HepG2 (cell line): Measurements from ENCODE around the gene HMCN1. TPM values are rescaled to one million over a fixed set of nuclear protein-coding genes. Genes with fewer than 3 reads are reported as not detected.

ENCODE experiments used
- ATAC-seq: fragments of 200-7000 bp; cut with Tn5 transposase; 3 replicates; pipeline ENCODE4 v1.9.1; 2020; ENCODE audit warnings: mild to moderate bottlenecking, moderate library complexity
- BruUV-seq: library from RNA; stranded (reverse); fragments of 400-500 nt; replicated peaks from 2 replicates; lab custom pipeline; 2021; lab: Mats Ljungman, UMichigan
- CTCF ChIA-PET: fragments of 300-600 bp; formaldehyde crosslinking; extraction: SDS; loops from one replicate; lab custom pipeline; 2021; ENCODE audit warnings: low total read pairs, inconsistent platforms, low intra/inter-chr PET ratio; lab: Yijun Ruan, JAX
- POLR2A ChIA-PET: fragments of 350-600 bp; sonication (Branson Sonifier 250); formaldehyde crosslinking; loops from one replicate; lab custom pipeline; 2020; ENCODE audit warnings: antibody characterized with exemption, inconsistent platforms; lab: Yijun Ruan, JAX
- DNase-seq: peaks from one replicate; pipeline ENCODE4 v3.0.0-alpha.2; 2015; ENCODE audit warnings: low spot score
- FAIRE-seq: peaks from 3 replicates; lab custom pipeline; 2011; peaks lifted over from hg19 to GRCh38; lab: Jason Lieb, UNC
- H2AFZ ChIP-seq: one replicate; pipeline ENCODE4 v1.6.1; 2011; ENCODE audit warnings: low read length, inconsistent platforms
- H3K27ac ChIP-seq: fragments of 300-600 bp; 3 replicates; pipeline ENCODE4 v1.8.0; 2011; ENCODE audit warnings: mixed run types, mild to moderate bottlenecking, mixed read lengths, low read length, inconsistent platforms; ENCODE audit not compliant: insufficient read depth; ENCODE audit errors: extremely low read length
- H3K27me3 ChIP-seq, 2 experiments: fragments of 200-600 bp in 1 of 2; 2 replicates in 1 of 2; 3 replicates in 1 of 2; pipeline versions ENCODE4 v1.6.0 to v1.8.0; 2011; ENCODE audit warnings: low read length in 2 of 2, mild to moderate bottlenecking in 2 of 2, moderate library complexity in 2 of 2, inconsistent platforms in 1 of 2; ENCODE audit not compliant: insufficient read depth in 2 of 2, control insufficient read depth in 1 of 2
- H3K36me3 ChIP-seq, 2 experiments: fragments of 200-600 bp in 1 of 2; replicated peaks in 1 of 2; 2 replicates in 1 of 2; 3 replicates in 1 of 2; pipeline versions ENCODE4 v1.5.1 to v1.8.0; 2011; ENCODE audit warnings: low read length in 2 of 2, inconsistent platforms in 1 of 2; ENCODE audit not compliant: insufficient read depth in 2 of 2, control insufficient read depth in 1 of 2
- H3K4me1 ChIP-seq: 2 replicates; pipeline ENCODE4 v1.5.1; 2012; ENCODE audit warnings: low read length, inconsistent platforms; ENCODE audit not compliant: insufficient read depth
- H3K4me2 ChIP-seq: 2 replicates; pipeline ENCODE4 v1.6.0; 2011; ENCODE audit warnings: low read depth, low read length, inconsistent platforms
- H3K4me3 ChIP-seq, 3 experiments: fragments of 200-600 bp in 1 of 3; sonication (generic), shearing (Covaris generic) in 1 of 3; replicated peaks in 1 of 3; 2 replicates each; pipeline ENCODE4 v1.5.1; 2011 to 2016; ENCODE audit warnings: low read length in 3 of 3, inconsistent platforms in 2 of 3, low read depth in 2 of 3, mild to moderate bottlenecking in 2 of 3, control low read depth in 1 of 3, mixed read lengths in 1 of 3; ENCODE audit not compliant: insufficient read depth in 1 of 3
- H3K79me2 ChIP-seq: one replicate; pipeline ENCODE4 v1.6.1; 2011; ENCODE audit warnings: low read length, inconsistent platforms; ENCODE audit not compliant: insufficient read depth
- H3K9ac ChIP-seq: 2 replicates; pipeline ENCODE4 v1.6.0; 2011; ENCODE audit warnings: mild to moderate bottlenecking, low read depth, low read length, inconsistent platforms; ENCODE audit not compliant: insufficient read depth
- H3K9me3 ChIP-seq: 2 replicates; pipeline ENCODE4 v1.5.1; 2012; ENCODE audit warnings: mild to moderate bottlenecking, low read length
- H4K20me1 ChIP-seq: 2 replicates; pipeline ENCODE4 v1.6.0; 2011; ENCODE audit warnings: inconsistent platforms, mild to moderate bottlenecking, low read length, moderate library complexity; ENCODE audit not compliant: insufficient read depth
- AGO1 ChIP-seq: fragments of 200-400 bp; formaldehyde crosslinking; IDR thresholded peaks from 2 replicates; pipeline ENCODE4 v1.6.1; 2017; ENCODE audit warnings: mild to moderate bottlenecking, low read depth, low read length, moderate library complexity; ENCODE audit not compliant: poor library complexity, severe bottlenecking
- ARNTL ChIP-seq: sonication (generic); formaldehyde crosslinking; IDR thresholded peaks from 2 replicates; pipeline ENCODE4 v1.4.0; 2020; ENCODE audit warnings: mild to moderate bottlenecking, missing genetic modification reagents
- FIP1L1 ChIP-seq: fragments of 200-400 bp; formaldehyde crosslinking; IDR thresholded peaks from 2 replicates; pipeline ENCODE4 v1.6.1; 2018; ENCODE audit warnings: low read depth, mild to moderate bottlenecking, low read length, moderate library complexity, borderline replicate concordance; ENCODE audit not compliant: insufficient read depth
- HOXA3 ChIP-seq: sonication (generic); formaldehyde crosslinking; IDR thresholded peaks from 2 replicates; pipeline ENCODE4 v1.5.0; 2020; ENCODE audit warnings: missing genetic modification reagents
- KLF11 ChIP-seq: IDR thresholded peaks from 2 replicates; pipeline ENCODE4 v1.6.1; 2016; ENCODE audit warnings: missing compliant biosample characterization
- REXO4 ChIP-seq: sonication (generic); formaldehyde crosslinking; IDR thresholded peaks from 2 replicates; pipeline ENCODE4 v1.8.0; 2022; ENCODE audit warnings: missing genetic modification reagents, mild to moderate bottlenecking, borderline replicate concordance
- ZBTB7B ChIP-seq: sonication (generic); formaldehyde crosslinking; IDR thresholded peaks from 2 replicates; pipeline ENCODE4 v1.4.0; 2020; ENCODE audit warnings: missing genetic modification reagents
- ZNF282 ChIP-seq: fragments of 450-650 bp; IDR thresholded peaks from 2 replicates; pipeline ENCODE4 v1.6.1; 2018; ENCODE audit not compliant: partially characterized antibody
- ZNF431 ChIP-seq: sonication (generic); formaldehyde crosslinking; IDR thresholded peaks from 2 replicates; pipeline ENCODE4 v1.9.0; 2022; ENCODE audit warnings: missing genetic modification reagents, low read depth, mild to moderate bottlenecking, borderline replicate concordance
- ZNF446 ChIP-seq: sonication (generic); formaldehyde crosslinking; IDR thresholded peaks from 2 replicates; pipeline ENCODE4 v1.5.0; 2020; ENCODE audit warnings: mild to moderate bottlenecking, missing genetic modification reagents
- ZNF496 ChIP-seq: sonication (generic); formaldehyde crosslinking; IDR thresholded peaks from 2 replicates; pipeline ENCODE4 v1.8.1; 2023; ENCODE audit warnings: mild to moderate bottlenecking, moderate library complexity, missing genetic modification reagents; ENCODE audit not compliant: insufficient replicate concordance
- ZNF816 ChIP-seq: sonication (generic); formaldehyde crosslinking; IDR thresholded peaks from 2 replicates; pipeline ENCODE4 v1.8.0; 2022; ENCODE audit warnings: missing genetic modification reagents, mild to moderate bottlenecking, borderline replicate concordance
- ZNF879 ChIP-seq: sonication (generic); formaldehyde crosslinking; IDR thresholded peaks from 2 replicates; pipeline ENCODE4 v1.8.1; 2023; ENCODE audit warnings: missing genetic modification reagents
- WGBS: methylation state at CpG from one replicate; pipeline ENCODE4 v1.1.6; 2017; ENCODE audit warnings: low lambda C conversion rate; 5-methylcytosine and 5-hydroxymethylcytosine counted together
- in situ Hi-C: cut with HindIII; loops from 2 replicates; pipeline ENCODE4 v1.10.0; 2017; ENCODE audit warnings: low pct_unique_long_range_greater_than_20kb; ENCODE audit not compliant: extremely low pct_ligation_motif_present
- intact Hi-C: fragments of 100-400 bp; cut with micrococcal nuclease; formaldehyde crosslinking; loops from one replicate; pipeline ENCODE4 v1.10.0; 2022; ENCODE audit not compliant: unreplicated experiment
- polyA plus RNA-seq, 8 experiments: library from polyadenylated mRNA; depleted of rRNA in 3 of 8; stranded (reverse) in 7 of 8; unstranded in 1 of 8; fragments of >200 nt; fragmentation: Illumina TruSeq in 4 of 8; extraction: Trizol in 4 of 8; gene quantifications; 2 replicates each; pipeline versions ENCODE4 v1.2.1 to v1.2.3, GENCODE V29; 2011 to 2016; ENCODE audit warnings: low read depth in 4 of 8, missing spikeins in 1 of 8, mixed read lengths in 1 of 8; ENCODE audit not compliant: insufficient read depth in 1 of 8
- total RNA-seq, 5 experiments: library from RNA; depleted of rRNA; stranded (reverse); fragments of >200 nt; fragmentation: Illumina TruSeq; extraction: Trizol; gene quantifications; 2 replicates each; pipeline ENCODE4 v1.2.3, GENCODE V29; 2016; ENCODE audit warnings: low read depth in 1 of 5
- TF ChIP-seq, protein P1 (sequence below): sonication (generic); formaldehyde crosslinking; IDR thresholded peaks from 2 replicates; pipeline ENCODE4 v1.4.0; 2020; ENCODE audit warnings: missing genetic modification reagents, borderline replicate concordance
- TF ChIP-seq, protein P2 (sequence below): sonication (generic); formaldehyde crosslinking; IDR thresholded peaks from 2 replicates; pipeline ENCODE4 v1.9.0; 2022; ENCODE audit warnings: low read depth, missing genetic modification reagents

HMCN1 gene
- total and polyA plus RNA-seq, 2 of the 13 experiments (the other 11 are each of a cell fraction or from before 2014, with no cell fraction given): 0.03 TPM; not detected in 1

GRCh38 chr1:186236921-186237320, 502.7 kb downstream of the HMCN1 start:
- no peaks in the 10 kb centered on the region for H3K9me3 ChIP-seq
- H4K20me1 ChIP-seq: no peaks in the 10 kb centered on the region
- FAIRE-seq (no peak), ATAC-seq (no peak), DNase-seq (no peak)
- no peak overlapping the region for H3K27ac ChIP-seq
- intact Hi-C loops (no loop called here), in situ Hi-C loops (no loop called here)
- H3K9ac ChIP-seq: no peak overlapping the region
- CTCF ChIA-PET: no interaction called here
- TF ChIP-seq ZNF282 (no peak), FIP1L1 (no peak), KLF11 (no peak)
- no peaks in the 10 kb centered on the region for H3K79me2 ChIP-seq
- no peaks in the 10 kb centered on the region for H3K36me3 ChIP-seq
- POLR2A ChIA-PET: no interaction called here
- no peak overlapping the region for H3K4me3 ChIP-seq
- no peak overlapping the region for H2AFZ ChIP-seq
- H3K4me2 ChIP-seq: no peak overlapping the region
- 12% methylated on average over 3 of the region's 3 CpGs for WGBS
- no peaks in the 10 kb centered on the region; a peak in 1 of 5 replicates for H3K27me3 ChIP-seq
- no peaks in the 10 kb centered on the region for H3K4me1 ChIP-seq
- no TSS peak for BruUV-seq

DNA sequence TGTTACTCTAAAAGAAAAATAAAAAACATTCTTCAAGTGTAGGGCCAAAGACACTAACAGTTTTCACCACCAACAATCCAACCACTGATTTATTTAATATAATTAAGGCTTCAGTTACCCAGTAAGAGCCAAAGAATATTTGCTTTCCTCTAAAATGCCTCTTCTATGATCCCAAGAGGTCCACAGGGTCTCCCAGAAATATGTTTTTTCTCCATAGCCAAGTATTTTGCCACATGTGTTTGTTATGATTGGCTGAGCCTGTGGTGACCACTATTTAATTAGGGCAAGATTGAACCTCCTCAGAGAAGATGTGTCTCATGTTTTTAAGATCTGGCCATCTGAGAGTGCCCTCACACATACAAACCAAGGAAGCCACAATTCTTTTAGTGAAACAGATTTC, 505.0 kb downstream of the HMCN1 start:
- H3K4me3 ChIP-seq: no peak overlapping the region
- DNase-seq: no peak
- intact Hi-C loops: no loop called here
- no peak for FAIRE-seq
- no peaks in the 10 kb centered on the region for H3K36me3 ChIP-seq
- in situ Hi-C loops: no loop called here
- no peaks in the 10 kb centered on the region; a peak in 1 of 5 replicates for H3K27me3 ChIP-seq
- H3K79me2 ChIP-seq: no peaks in the 10 kb centered on the region
- no peak for ATAC-seq
- H3K4me1 ChIP-seq: no peaks in the 10 kb centered on the region
- BruUV-seq: no TSS peak
- no peaks in the 10 kb centered on the region for H4K20me1 ChIP-seq
- H3K27ac ChIP-seq: no peak overlapping the region
- no peaks in the 10 kb centered on the region for H3K9me3 ChIP-seq
- ChIA-PET POLR2A (no interaction called here), CTCF (no interaction called here)
- H3K4me2 ChIP-seq: no peak overlapping the region
- no peak overlapping the region for H3K9ac ChIP-seq
- no peak overlapping the region for H2AFZ ChIP-seq
- TF ChIP-seq ZBTB7B (CRISPR knock-in tag): no peak
- TF ChIP-seq ARNTL: no peak
- TF ChIP-seq ZNF431 (CRISPR knock-in tag): no peak
- TF ChIP-seq, protein P1, sequence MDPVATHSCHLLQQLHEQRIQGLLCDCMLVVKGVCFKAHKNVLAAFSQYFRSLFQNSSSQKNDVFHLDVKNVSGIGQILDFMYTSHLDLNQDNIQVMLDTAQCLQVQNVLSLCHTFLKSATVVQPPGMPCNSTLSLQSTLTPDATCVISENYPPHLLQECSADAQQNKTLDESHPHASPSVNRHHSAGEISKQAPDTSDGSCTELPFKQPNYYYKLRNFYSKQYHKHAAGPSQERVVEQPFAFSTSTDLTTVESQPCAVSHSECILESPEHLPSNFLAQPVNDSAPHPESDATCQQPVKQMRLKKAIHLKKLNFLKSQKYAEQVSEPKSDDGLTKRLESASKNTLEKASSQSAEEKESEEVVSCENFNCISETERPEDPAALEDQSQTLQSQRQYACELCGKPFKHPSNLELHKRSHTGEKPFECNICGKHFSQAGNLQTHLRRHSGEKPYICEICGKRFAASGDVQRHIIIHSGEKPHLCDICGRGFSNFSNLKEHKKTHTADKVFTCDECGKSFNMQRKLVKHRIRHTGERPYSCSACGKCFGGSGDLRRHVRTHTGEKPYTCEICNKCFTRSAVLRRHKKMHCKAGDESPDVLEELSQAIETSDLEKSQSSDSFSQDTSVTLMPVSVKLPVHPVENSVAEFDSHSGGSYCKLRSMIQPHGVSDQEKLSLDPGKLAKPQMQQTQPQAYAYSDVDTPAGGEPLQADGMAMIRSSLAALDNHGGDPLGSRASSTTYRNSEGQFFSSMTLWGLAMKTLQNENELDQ (CRISPR knock-in tag): no peak
- no peak for TF ChIP-seq REXO4 (CRISPR knock-in tag)
- TF ChIP-seq ZNF816 (CRISPR knock-in tag): no peak
- no peak for TF ChIP-seq AGO1
- TF ChIP-seq, protein P2, sequence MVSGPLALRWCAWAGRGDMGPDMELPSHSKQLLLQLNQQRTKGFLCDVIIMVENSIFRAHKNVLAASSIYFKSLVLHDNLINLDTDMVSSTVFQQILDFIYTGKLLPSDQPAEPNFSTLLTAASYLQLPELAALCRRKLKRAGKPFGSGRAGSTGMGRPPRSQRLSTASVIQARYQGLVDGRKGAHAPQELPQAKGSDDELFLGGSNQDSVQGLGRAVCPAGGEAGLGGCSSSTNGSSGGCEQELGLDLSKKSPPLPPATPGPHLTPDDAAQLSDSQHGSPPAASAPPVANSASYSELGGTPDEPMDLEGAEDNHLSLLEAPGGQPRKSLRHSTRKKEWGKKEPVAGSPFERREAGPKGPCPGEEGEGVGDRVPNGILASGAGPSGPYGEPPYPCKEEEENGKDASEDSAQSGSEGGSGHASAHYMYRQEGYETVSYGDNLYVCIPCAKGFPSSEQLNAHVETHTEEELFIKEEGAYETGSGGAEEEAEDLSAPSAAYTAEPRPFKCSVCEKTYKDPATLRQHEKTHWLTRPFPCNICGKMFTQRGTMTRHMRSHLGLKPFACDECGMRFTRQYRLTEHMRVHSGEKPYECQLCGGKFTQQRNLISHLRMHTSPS (CRISPR knock-in tag): no peak
- TF ChIP-seq ZNF496 (CRISPR knock-in tag): no peak
- no peak for TF ChIP-seq ZNF446 (CRISPR knock-in tag)
- no peak for TF ChIP-seq HOXA3 (CRISPR knock-in tag)
- no peak for TF ChIP-seq ZNF879 (CRISPR knock-in tag)
